Panc1 (cell line): ENCODE measurements around the gene ISCA2. TPM values are rescaled to one million over a fixed set of nuclear protein-coding genes. Genes with fewer than 3 reads are reported as not detected.

Experiments used
- ATAC-seq: fragments of 200-7000 bp; cut with Tn5 transposase; 2 replicates; pipeline ENCODE4 v1.9.1; 2020; ENCODE audit warnings: mild to moderate bottlenecking, moderate library complexity
- BruUV-seq: library from RNA; stranded (reverse); fragments of 400-500 nt; replicated peaks from 2 replicates; lab custom pipeline; 2021; lab: Mats Ljungman, UMichigan
- CTCF ChIA-PET: fragments of 300-600 bp; sonication (Branson Sonifier 250); formaldehyde crosslinking; loops from one replicate; lab custom pipeline; 2022; ENCODE audit warnings: antibody characterized with exemption; lab: Charles Lee
- POLR2A ChIA-PET: fragments of 300-600 bp; sonication (Branson Sonifier 250); formaldehyde crosslinking; loops from one replicate; lab custom pipeline; 2022; ENCODE audit warnings: antibody characterized with exemption; lab: Charles Lee
- DNase-seq: peaks from one replicate; pipeline ENCODE4 v3.0.0-alpha.2; 2010; ENCODE audit warnings: low read depth, low spot score
- H3K27ac ChIP-seq: 2 replicates; pipeline ENCODE4 v1.5.1; 2011; ENCODE audit warnings: mild to moderate bottlenecking, low read length, inconsistent platforms
- H3K27me3 ChIP-seq: fragments of 200-500 bp; sonication (Bioruptor generic); 2 replicates; pipeline ENCODE4 v1.6.0; 2014; ENCODE audit warnings: low read length, inconsistent platforms; ENCODE audit not compliant: control insufficient read depth, insufficient read depth
- H3K36me3 ChIP-seq: fragments of 200-500 bp; sonication (Bioruptor generic); 2 replicates; pipeline ENCODE4 v1.5.1; 2014; ENCODE audit warnings: inconsistent platforms, mild to moderate bottlenecking, low read length, moderate library complexity; ENCODE audit not compliant: control insufficient read depth, insufficient read depth
- H3K4me1 ChIP-seq: 2 replicates; pipeline ENCODE4 v1.5.1; 2011; ENCODE audit warnings: inconsistent platforms, mild to moderate bottlenecking, low read length, moderate library complexity; ENCODE audit not compliant: control insufficient read depth, insufficient read depth
- H3K4me3 ChIP-seq, 2 experiments: 2 replicates each; pipeline ENCODE4 v1.5.1; 2011 to 2012; ENCODE audit warnings: low read depth in 2 of 2, low read length in 2 of 2, mild to moderate bottlenecking in 2 of 2, inconsistent platforms in 1 of 2, moderate library complexity in 1 of 2
- H3K9me3 ChIP-seq: fragments of 200-500 bp; sonication (Bioruptor generic); 2 replicates; pipeline ENCODE4 v1.5.1; 2014; ENCODE audit warnings: low read depth, mild to moderate bottlenecking, inconsistent platforms, low read length, moderate library complexity; ENCODE audit not compliant: control insufficient read depth, insufficient read depth
- CTCF ChIP-seq: fragments of 450-650 bp; IDR thresholded peaks from 2 replicates; pipeline ENCODE4 v1.5.1; 2017; ENCODE audit warnings: mild to moderate bottlenecking
- POLR2AphosphoS5 ChIP-seq: IDR thresholded peaks from 2 replicates; pipeline ENCODE4 v1.6.1; 2012; ENCODE audit warnings: mild to moderate bottlenecking, low read depth, low read length, moderate library complexity
- REST ChIP-seq, 2 experiments: IDR thresholded peaks; 2 replicates each; pipeline ENCODE4 v1.6.1; 2011 to 2012; ENCODE audit warnings: low read depth in 2 of 2, control low read depth in 1 of 2, low read length in 1 of 2, mild to moderate bottlenecking in 1 of 2, moderate library complexity in 1 of 2; ENCODE audit not compliant: insufficient read depth in 1 of 2
- SIN3A ChIP-seq: IDR thresholded peaks from 2 replicates; pipeline ENCODE4 v1.6.1; 2012; ENCODE audit warnings: low read depth, mild to moderate bottlenecking, low read length, moderate library complexity, borderline replicate concordance; ENCODE audit not compliant: insufficient read depth
- TCF7L2 ChIP-seq: IDR thresholded peaks from 2 replicates; pipeline ENCODE4 v1.6.1; 2011; ENCODE audit warnings: mild to moderate bottlenecking, low read depth, low read length, inconsistent platforms
- in situ Hi-C: cut with HindIII; loops from 2 replicates; pipeline ENCODE4 v1.10.0; 2016; ENCODE audit warnings: low sequenced_read_pairs, low pct_unique_long_range_greater_than_20kb
- intact Hi-C: fragments of 100-400 bp; cut with micrococcal nuclease; formaldehyde crosslinking; loops from one replicate; pipeline ENCODE4 v1.10.0; 2022; ENCODE audit not compliant: unreplicated experiment
- total RNA-seq: library from RNA; stranded (reverse); gene quantifications from one replicate; pipeline ENCODE4 v1.2.1, GENCODE V29; 2021; ENCODE audit not compliant: unreplicated experiment

The ISCA2 gene
- total RNA-seq, 1 experiment from 2014 or later: 26.1 TPM

DNA sequence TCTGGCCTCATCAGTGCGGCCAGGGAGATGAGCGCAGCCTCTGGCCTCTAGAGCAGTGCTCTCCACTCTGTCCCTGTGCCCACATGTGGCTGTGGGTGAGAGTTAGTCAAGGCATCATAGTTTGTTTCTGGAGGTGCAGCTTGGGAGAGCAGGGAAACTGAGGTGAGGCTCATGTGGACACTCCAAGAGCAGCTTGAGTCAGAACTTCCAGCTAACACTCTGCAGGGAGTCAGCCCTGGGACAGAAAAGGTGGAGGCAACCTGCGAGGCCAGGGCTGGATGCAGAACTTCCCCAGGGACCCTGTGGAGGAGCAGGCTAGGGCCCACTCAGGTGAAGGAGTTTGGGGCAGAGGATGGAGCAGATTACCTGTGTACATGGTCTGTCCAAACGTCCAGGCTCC is 10.8 kb downstream of the ISCA2 start:
- intact Hi-C loops (no loop called here), in situ Hi-C loops (no loop called here)
- CTCF ChIA-PET: interaction anchor here (0.7 kb wide), 1 partner anchor 441 kb away, joined by 3 read pairs; no protein-coding TSS in a partner anchor

DNA sequence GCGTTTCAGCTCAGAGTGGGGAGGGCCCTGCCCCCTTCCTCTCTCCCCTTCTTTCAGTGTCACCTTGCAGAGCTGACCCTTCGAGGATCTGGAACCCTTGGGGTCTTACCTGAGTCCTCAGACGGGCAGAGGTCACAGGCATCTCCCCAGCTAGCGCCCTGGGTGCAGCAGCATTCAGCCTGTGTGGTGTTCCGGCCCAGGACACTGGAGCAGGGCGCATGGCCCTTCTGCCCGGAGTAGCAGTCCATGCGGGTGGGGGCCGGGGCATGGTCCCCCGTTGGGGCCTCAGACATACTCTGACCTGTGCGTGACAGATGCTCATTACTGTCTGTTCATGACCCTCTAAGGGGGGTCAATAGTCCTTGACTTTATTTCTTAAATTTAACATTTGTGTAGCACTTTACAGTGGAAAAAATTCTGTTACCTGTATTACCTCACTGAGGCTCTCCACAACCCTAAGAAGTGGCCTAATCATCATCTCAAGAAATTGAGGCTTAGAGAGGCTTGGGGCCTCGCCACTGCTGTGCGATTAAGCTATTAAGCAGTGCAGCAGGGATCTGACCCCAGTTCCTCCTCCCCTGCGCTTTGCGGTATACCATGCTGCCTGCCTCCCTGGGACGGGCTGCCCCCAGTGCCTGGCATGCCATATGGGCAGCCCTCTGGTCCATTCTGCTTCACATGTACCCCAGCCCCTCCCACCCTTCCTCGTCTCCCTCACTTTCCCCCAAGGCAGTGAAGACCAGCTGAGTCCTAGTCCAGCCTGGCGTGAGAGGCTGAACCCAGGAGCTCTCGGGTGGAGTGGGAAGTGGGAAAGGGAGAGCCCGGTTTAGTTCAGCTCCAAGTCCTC is 11.5 kb downstream of the ISCA2 start:
- intact Hi-C loops: no loop called here
- H3K4me1 ChIP-seq: no peaks in the 10 kb centered on the region
- in situ Hi-C loops: no loop called here
- DNase-seq (no peak), ATAC-seq (no peak)
- H3K9me3 ChIP-seq: no peaks in the 10 kb centered on the region
- ChIA-PET POLR2A (no interaction called here), CTCF (no interaction called here)
- no peak overlapping the region for H3K4me3 ChIP-seq
- no TSS peak for BruUV-seq
- no peaks in the 10 kb centered on the region for H3K27me3 ChIP-seq
- no peak for TF ChIP-seq TCF7L2
- no peak for TF ChIP-seq REST (IDR thresholded peaks at IDR 0.05; ENCODE audit: insufficient read depth in 1 of 2, low read depth in 2 of 2, low read length in 1 of 2)
- TF ChIP-seq CTCF: no peak
- no peak for TF ChIP-seq SIN3A
- TF ChIP-seq POLR2AphosphoS5: no peak
- H3K27ac ChIP-seq: no peak overlapping the region
- H3K36me3 ChIP-seq: no peaks in the 10 kb centered on the region

More for the DNA sequence above, 10.8 kb downstream of the ISCA2 start:
- DNase-seq (no peak), ATAC-seq (no peak)
- no TSS peak for BruUV-seq
- POLR2A ChIA-PET: no interaction called here
- Histone ChIP-seq H3K36me3 (no peaks in the 10 kb centered on the region), H3K4me3 (no peak overlapping the region), H3K27me3 (no peaks in the 10 kb centered on the region), H3K27ac (no peak overlapping the region), H3K4me1 (no peaks in the 10 kb centered on the region), H3K9me3 (no peaks in the 10 kb centered on the region)
- TF ChIP-seq CTCF (no peak), SIN3A (no peak), POLR2AphosphoS5 (no peak), TCF7L2 (no peak), REST (IDR thresholded peaks at IDR 0.05; ENCODE audit: insufficient read depth in 1 of 2, low read depth in 2 of 2, low read length in 1 of 2) (no peak)
